K562 (cell line): ENCODE measurements around the gene POLD2. TPM values are rescaled to one million over a fixed set of nuclear protein-coding genes. Genes with fewer than 3 reads are reported as not detected.

Source experiments
- ADNP ChIP-seq: fragments of 200-800 bp; sonication (Bioruptor generic); IDR thresholded peaks from 2 replicates; pipeline ENCODE4 v1.6.1; 2016; ENCODE audit warnings: missing genetic modification characterization, missing compliant biosample characterization
- CBFB ChIP-seq: sonication (generic); formaldehyde crosslinking; IDR thresholded peaks from 2 replicates; pipeline ENCODE4 v1.4.0; 2020; ENCODE audit warnings: mild to moderate bottlenecking, missing genetic modification reagents
- CBX3 ChIP-seq, 2 experiments: IDR thresholded peaks; 1 replicate in 1 of 2; 2 replicates in 1 of 2; pipeline ENCODE4 v1.6.1; 2012; ENCODE audit warnings: inconsistent platforms in 2 of 2, low read length in 2 of 2, borderline replicate concordance in 1 of 2, control low read depth in 1 of 2
- ETV5 ChIP-seq: sonication (generic); formaldehyde crosslinking; IDR thresholded peaks from 2 replicates; pipeline ENCODE4 v1.4.0; 2020; ENCODE audit warnings: low read depth, mild to moderate bottlenecking, missing genetic modification reagents
- KDM1A ChIP-seq, 2 experiments: fragments of 450-650 bp; IDR thresholded peaks; 2 replicates each; pipeline ENCODE4 v1.6.1; 2016; ENCODE audit warnings: mild to moderate bottlenecking in 2 of 2
- MCM2 ChIP-seq: fragments of 450-650 bp; IDR thresholded peaks from 2 replicates; pipeline ENCODE4 v1.6.1; 2017; ENCODE audit warnings: low read depth, mild to moderate bottlenecking
- MNT ChIP-seq, 2 experiments: fragments of 450-650 bp; conservative IDR thresholded peaks; 2 replicates each; pipeline ENCODE4 v1.6.1; 2017; ENCODE audit warnings: mild to moderate bottlenecking in 2 of 2, moderate library complexity in 2 of 2
- NR2C2 ChIP-seq, 2 experiments: fragments of 200-800 bp in 1 of 2; sonication (Bioruptor generic) in 1 of 2; sonication (generic) in 1 of 2; formaldehyde crosslinking in 1 of 2; IDR thresholded peaks; 2 replicates each; pipeline versions ENCODE4 v1.6.1 to v1.8.0; 2016 to 2022; ENCODE audit warnings: mild to moderate bottlenecking in 1 of 2, missing compliant biosample characterization in 1 of 2, missing genetic modification characterization in 1 of 2, missing genetic modification reagents in 1 of 2
- RCOR1 ChIP-seq, 2 experiments: IDR thresholded peaks; 2 replicates each; pipeline ENCODE4 v1.6.1; 2012; ENCODE audit warnings: low read depth in 2 of 2, low read length in 2 of 2, borderline replicate concordance in 1 of 2, improper control_type of control experiment in 1 of 2
- RERE ChIP-seq: sonication (generic); formaldehyde crosslinking; IDR thresholded peaks from 2 replicates; pipeline ENCODE4 v1.8.0; 2023; ENCODE audit warnings: missing genetic modification reagents, mild to moderate bottlenecking, borderline replicate concordance
- SETDB1 ChIP-seq: IDR thresholded peaks from one replicate; pipeline ENCODE4 v1.6.1; 2012; ENCODE audit warnings: low read length, control low read depth, inconsistent platforms
- SIX5 ChIP-seq, 2 experiments: IDR thresholded peaks; 2 replicates each; pipeline ENCODE4 v1.6.1; 2011; ENCODE audit warnings: low read length in 2 of 2, borderline replicate concordance in 1 of 2, low read depth in 1 of 2, mild to moderate bottlenecking in 1 of 2, moderate library complexity in 1 of 2; ENCODE audit not compliant: insufficient read depth in 1 of 2
- SMARCA4 ChIP-seq: fragments of 450-650 bp; IDR thresholded peaks from 2 replicates; pipeline ENCODE4 v1.6.1; 2016
- ZBTB34 ChIP-seq: fragments of 250-450 bp; sonication (Bioruptor Pico); IDR thresholded peaks from 2 replicates; pipeline ENCODE4 v1.8.0; 2021; ENCODE audit warnings: mild to moderate bottlenecking, moderate library complexity
- ZNF224 ChIP-seq: sonication (generic); formaldehyde crosslinking; IDR thresholded peaks from 2 replicates; pipeline ENCODE4 v1.8.0; 2022; ENCODE audit warnings: mild to moderate bottlenecking, missing genetic modification reagents
- ZNF239 ChIP-seq: fragments of 250-450 bp; sonication (Bioruptor Pico); IDR thresholded peaks from 2 replicates; pipeline ENCODE4 v1.4.0; 2020; ENCODE audit warnings: mild to moderate bottlenecking
- ZNF696 ChIP-seq: fragments of 250-450 bp; sonication (Bioruptor Pico); conservative IDR thresholded peaks from 2 replicates; pipeline ENCODE4 v1.4.0; 2020; ENCODE audit warnings: mild to moderate bottlenecking, moderate library complexity
- ZNF699 ChIP-seq: fragments of 250-450 bp; sonication (Bioruptor Pico); IDR thresholded peaks from 2 replicates; pipeline ENCODE4 v1.8.0; 2021; ENCODE audit warnings: mild to moderate bottlenecking, moderate library complexity; ENCODE audit not compliant: insufficient replicate concordance
- polyA plus RNA-seq, 8 experiments: library from polyadenylated mRNA; depleted of rRNA in 4 of 8; stranded (reverse) in 5 of 8; unstranded in 3 of 8; fragments of >200 nt; fragmentation: Nextera tagmentation in 2 of 8; fragmentation: Illumina TruSeq in 1 of 8; extraction: Ambion mirVana in 2 of 8; extraction: Trizol in 1 of 8; gene quantifications; 2 replicates each; pipeline versions ENCODE4 v1.2.1 to v1.2.3, GENCODE V29; 2011 to 2014; ENCODE audit warnings: inconsistent platforms in 1 of 8, missing spikeins in 1 of 8
- total RNA-seq, 7 experiments: library from RNA; depleted of rRNA in 6 of 7; stranded (reverse); fragments of >200 nt in 6 of 7; fragmentation: Illumina TruSeq in 2 of 7; extraction: Trizol in 2 of 7; gene quantifications; 2 replicates each; pipeline versions ENCODE4 v1.2.1 to v1.2.3, GENCODE V29; 2011 to 2021; ENCODE audit warnings: low replicate concordance in 1 of 7

The POLD2 gene
- total and polyA plus RNA-seq, 9 of the 15 experiments (the other 6 are each of a cell fraction or from before 2014, with no cell fraction given) = 29.7 to 259 (median 225) TPM

GRCh38 chr7:44145969-44146911, 22.9 kb upstream of the POLD2 start (continued):
- TF ChIP-seq NR2C2 (CRISPR knock-in tag; IDR thresholded peaks at IDR 0.05) (0 out of 2 replicates have a peak, but pooled peaks have one; percentile 56), NR2C2 (tag; IDR thresholded peaks at IDR 0.05) (no peak), RERE (CRISPR knock-in tag) (no peak), ZNF696 (CRISPR knock-in tag) (no peak), CBFB (CRISPR knock-in tag) (no peak), KDM1A (IDR thresholded peaks at IDR 0.05) (no peak), ZNF699 (CRISPR knock-in tag) (no peak), ZNF239 (no peak), RCOR1 (IDR thresholded peaks at IDR 0.05; ENCODE audit: borderline replicate concordance in 1 of 2, low read depth in 2 of 2, low read length in 2 of 2) (no peak), ZNF224 (CRISPR knock-in tag) (0 out of 2 replicates have a peak, but pooled peaks have one; percentile 64), CBX3 (IDR thresholded peaks at IDR 0.05; ENCODE audit: borderline replicate concordance in 1 of 2, low read length in 2 of 2) (no peak), MNT (conservative IDR thresholded peaks at IDR 0.05) (peak in 1 of 2 experiments; percentile 65; a peak in 3 of 4 replicates), MCM2 (no peak), ZBTB34 (CRISPR knock-in tag) (no peak), SMARCA4 (no peak), ADNP (tag) (no peak), SIX5 (IDR thresholded peaks at IDR 0.05; ENCODE audit: borderline replicate concordance in 1 of 2, insufficient read depth in 1 of 2, low read depth in 1 of 2, low read length in 2 of 2) (no peak), ETV5 (CRISPR knock-in tag) (no peak), SETDB1 (no peak)
